ENCODE results near the gene CEP112. TPM values are rescaled to one million over a fixed set of nuclear protein-coding genes. Genes with fewer than 3 reads are reported as not detected.
A peak's percentile ranks its signal among the peaks of the same experiment; 100 is the strongest.

The CEP112 gene
- total RNA-seq, 8 experiments from 2014 or later = 4.1 to 15.7 (median 7.9) TPM

DNA sequence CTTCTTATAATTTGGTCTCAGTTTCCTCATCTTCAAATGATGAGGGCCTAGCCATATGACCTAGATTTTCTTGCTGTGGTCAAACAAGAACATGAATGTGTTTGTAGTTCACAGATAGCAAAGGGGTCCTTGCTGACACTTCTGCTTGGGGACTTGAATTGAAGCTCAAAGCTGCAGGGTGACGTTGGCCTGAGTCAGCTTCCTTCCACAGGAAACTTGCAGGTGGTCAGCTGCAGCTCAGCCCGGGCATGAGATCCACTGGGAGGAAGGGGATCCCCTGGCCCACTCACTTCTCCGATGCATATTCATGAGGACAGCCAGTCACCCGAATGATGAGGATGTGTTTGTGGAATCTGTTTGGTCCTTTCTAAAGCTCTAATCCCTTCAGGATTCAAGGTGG, 587.9 kb downstream of the CEP112 start:
- no peak for ATAC-seq (replicated peaks in 6 of 8)
- Histone ChIP-seq H3K4me1 (replicated peaks in 1 of 2) (no peaks in the 10 kb centered on the region), H3K4me3 (no peak overlapping the region), H3K27ac (no peak overlapping the region)
- 0 to 100% (median 76%) methylated on average over 1 to 4 of the region's 4 CpGs; no CpG with 5 or more reads in 4 of the 10 experiments for WGBS, 10 experiments
- in situ Hi-C loops (cut with MboI; ENCODE audit: low pct_unique_long_range_greater_than_20kb in 2 of 9, low sequenced_read_pairs in 9 of 9, unreplicated experiment in 9 of 9) = no loop called here

- Histone ChIP-seq H3K4me3 (no peak overlapping the region), H3K4me1 (replicated peaks in 1 of 2) (no peaks in the 10 kb centered on the region), H3K27ac (no peak overlapping the region)
- WGBS, 10 experiments = 17 to 100% (median 80%) methylated on average over 1 to 2 of the region's 2 CpGs; no CpG with 5 or more reads in 3 of the 10 experiments
- ATAC-seq (replicated peaks in 6 of 8) = no peak
- in situ Hi-C loops (cut with MboI; ENCODE audit: low pct_unique_long_range_greater_than_20kb in 2 of 9, low sequenced_read_pairs in 9 of 9, unreplicated experiment in 9 of 9) = no loop called here
These were observed 590.1 kb downstream of the CEP112 start for GRCh38 chr17:65601881-65602280.

GRCh38 chr17:65601145-65601544, 590.8 kb downstream of the CEP112 start:
- H3K27ac ChIP-seq = no peak overlapping the region
- no peak overlapping the region for H3K4me3 ChIP-seq
- peak in 1 of 8 experiments; percentile 73 for ATAC-seq (replicated peaks in 6 of 8)
- in situ Hi-C loops (cut with MboI; ENCODE audit: low pct_unique_long_range_greater_than_20kb in 2 of 9, low sequenced_read_pairs in 9 of 9, unreplicated experiment in 9 of 9) = no loop called here
- no peaks in the 10 kb centered on the region for H3K4me1 ChIP-seq (replicated peaks in 1 of 2)
- WGBS, 10 experiments = 40 to 100% (median 57%) methylated on average over 1 of the region's 1 CpG; no CpG with 5 or more reads in 5 of the 10 experiments

GRCh38 chr17:65600518-65600917, 591.4 kb downstream of the CEP112 start:
- H3K4me3 ChIP-seq = no peak overlapping the region
- no peaks in the 10 kb centered on the region for H3K4me1 ChIP-seq (replicated peaks in 1 of 2)
- no peak for ATAC-seq (replicated peaks in 6 of 8)
- WGBS, 10 experiments = 14 to 88% (median 41%) methylated on average over 1 of the region's 1 CpG; no CpG with 5 or more reads in 4 of the 10 experiments
- in situ Hi-C loops (cut with MboI; ENCODE audit: low pct_unique_long_range_greater_than_20kb in 2 of 9, low sequenced_read_pairs in 9 of 9, unreplicated experiment in 9 of 9) = no loop called here
- no peak overlapping the region for H3K27ac ChIP-seq

DNA sequence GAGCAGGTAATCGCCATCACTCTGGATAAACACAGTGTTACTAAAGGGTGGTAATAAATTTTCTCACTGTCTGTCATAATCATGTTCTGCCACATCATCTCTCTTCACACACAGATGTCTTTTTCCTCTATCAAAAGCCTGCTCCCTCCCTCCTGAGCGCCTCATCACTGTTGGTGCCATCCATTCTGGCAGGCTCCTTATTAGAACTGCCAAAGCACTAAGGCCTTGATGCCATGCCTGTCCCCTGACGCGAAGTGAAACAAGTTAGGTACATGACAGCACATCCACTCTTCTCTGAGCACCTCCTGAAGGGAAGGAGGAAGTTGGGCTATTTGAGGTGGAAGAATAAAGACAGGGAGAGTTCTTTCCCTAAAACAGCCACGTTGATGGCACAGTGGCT, 592.3 kb downstream of the CEP112 start:
- no peak overlapping the region for H3K27ac ChIP-seq
- peaks cover 2% of the 10 kb centered on the region in 2 donors for H3K4me1 ChIP-seq (replicated peaks in 1 of 2)
- WGBS, 10 experiments = 33 to 100% (median 73%) methylated on average over 1 to 4 of the region's 5 CpGs
- ATAC-seq (replicated peaks in 6 of 8) = no peak
- H3K4me3 ChIP-seq = no peak overlapping the region
- in situ Hi-C loops (cut with MboI; ENCODE audit: low pct_unique_long_range_greater_than_20kb in 2 of 9, low sequenced_read_pairs in 9 of 9, unreplicated experiment in 9 of 9) = no loop called here

DNA sequence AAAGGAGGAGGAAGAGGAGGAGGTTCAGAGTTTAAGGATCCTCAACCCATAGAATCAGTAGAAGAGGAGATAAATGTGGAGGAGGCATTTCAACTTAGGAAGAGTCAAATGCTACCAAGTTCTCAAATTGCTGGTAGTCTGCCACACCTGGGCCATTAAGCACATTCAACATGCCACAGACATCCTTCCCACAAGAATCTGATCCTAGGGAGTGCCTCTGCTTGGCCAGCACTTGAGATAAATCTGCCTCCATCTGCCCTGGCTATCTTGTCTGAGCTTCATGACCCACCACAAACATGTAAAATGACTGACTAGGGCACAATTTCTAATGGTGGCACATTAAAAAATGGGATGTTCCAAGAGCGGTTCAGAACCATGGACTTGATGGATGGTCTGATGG, 593.2 kb downstream of the CEP112 start:
- Histone ChIP-seq H3K27ac (no peak overlapping the region), H3K4me3 (no peak overlapping the region), H3K4me1 (replicated peaks in 1 of 2) (peaks cover 9 to 11% of the 10 kb centered on the region in 2 donors)
- ATAC-seq (replicated peaks in 6 of 8) = no peak
- in situ Hi-C loops (cut with MboI; ENCODE audit: low pct_unique_long_range_greater_than_20kb in 2 of 9, low sequenced_read_pairs in 9 of 9, unreplicated experiment in 9 of 9) = no loop called here
- WGBS, 10 experiments = 100% methylated on average over 1 of the region's 1 CpG; no CpG with 5 or more reads in 6 of the 10 experiments

DNA sequence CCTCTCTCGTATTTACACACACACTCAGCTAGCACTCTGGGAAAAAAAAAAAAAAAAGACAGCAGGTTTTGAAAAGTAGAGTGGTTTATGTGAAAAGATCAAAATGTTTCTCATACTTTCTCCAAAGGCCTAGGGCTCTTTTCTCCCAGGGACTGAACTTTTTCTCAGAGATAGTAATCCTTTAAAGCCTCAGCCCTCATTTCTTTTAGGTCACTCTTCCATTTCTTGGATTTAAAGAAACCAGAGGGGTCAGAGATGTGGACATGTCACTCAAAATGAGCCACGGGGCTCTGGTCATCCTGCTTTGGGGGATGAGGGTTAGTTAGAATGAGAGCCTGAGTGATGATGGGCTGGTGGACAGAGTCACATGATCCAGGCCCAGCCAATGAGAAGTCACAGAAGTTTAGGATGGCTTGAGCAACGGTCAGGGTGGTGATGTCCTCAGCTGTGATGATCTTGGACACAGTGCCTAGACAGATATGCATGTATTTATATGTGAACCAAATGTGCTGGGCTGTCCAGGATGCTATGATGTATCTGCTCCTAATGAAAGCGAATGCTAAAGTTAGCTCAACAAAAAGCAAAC, 596.8 kb downstream of the CEP112 start:
- in situ Hi-C loops (cut with MboI; ENCODE audit: low pct_unique_long_range_greater_than_20kb in 2 of 9, low sequenced_read_pairs in 9 of 9, unreplicated experiment in 9 of 9) = no loop called here
- WGBS, 10 experiments = 0 to 88% (median 80%) methylated on average over 1 to 4 of the region's 4 CpGs; no CpG with 5 or more reads in 3 of the 10 experiments
- no peak overlapping the region for H3K4me3 ChIP-seq
- no peak overlapping the region for H3K27ac ChIP-seq
- H3K4me1 ChIP-seq (replicated peaks in 1 of 2) = peaks cover 9 to 11% of the 10 kb centered on the region in 2 donors
- peak in 3 of 8 experiments; percentile 17 to 55 (median 51) for ATAC-seq (replicated peaks in 6 of 8)

- Histone ChIP-seq H3K4me1 (replicated peaks in 1 of 2) (peaks cover 9 to 11% of the 10 kb centered on the region in 2 donors), H3K27ac (no peak overlapping the region), H3K4me3 (no peak overlapping the region)
- 0 to 52% (median 32%) methylated on average over 3 to 16 of the region's 18 CpGs for WGBS, 10 experiments
- peak; percentile 37 to 78 (median 52) for ATAC-seq (replicated peaks in 6 of 8)
- in situ Hi-C loops (cut with MboI; ENCODE audit: low pct_unique_long_range_greater_than_20kb in 2 of 9, low sequenced_read_pairs in 9 of 9, unreplicated experiment in 9 of 9) = no loop called here
These were observed 597.8 kb downstream of the CEP112 start for GRCh38 chr17:65593855-65594845.

- H3K27ac ChIP-seq = no peak overlapping the region
- H3K4me1 ChIP-seq (replicated peaks in 1 of 2) = peaks cover 9 to 12% of the 10 kb centered on the region in 2 donors
- no peak for ATAC-seq (replicated peaks in 6 of 8)
- no peak overlapping the region for H3K4me3 ChIP-seq
- in situ Hi-C loops (cut with MboI; ENCODE audit: low pct_unique_long_range_greater_than_20kb in 2 of 9, low sequenced_read_pairs in 9 of 9, unreplicated experiment in 9 of 9) = no loop called here
- WGBS, 10 experiments = 20 to 89% (median 64%) methylated on average over 1 to 10 of the region's 19 CpGs; no CpG with 5 or more reads in 1 of the 10 experiments
These were observed 598.7 kb downstream of the CEP112 start for GRCh38 chr17:65593092-65593854.

- in situ Hi-C loops (cut with MboI; ENCODE audit: low pct_unique_long_range_greater_than_20kb in 2 of 9, low sequenced_read_pairs in 9 of 9, unreplicated experiment in 9 of 9) = no loop called here
- no peak overlapping the region for H3K27ac ChIP-seq
- H3K4me3 ChIP-seq = no peak overlapping the region
- peaks cover 9 to 17% of the 10 kb centered on the region in 2 donors for H3K4me1 ChIP-seq (replicated peaks in 1 of 2)
- peak in 1 of 8 experiments; percentile 74 for ATAC-seq (replicated peaks in 6 of 8)
- WGBS, 10 experiments = 0 to 100% (median 86%) methylated on average over 1 to 3 of the region's 7 CpGs; no CpG with 5 or more reads in 5 of the 10 experiments
These were observed 599.6 kb downstream of the CEP112 start for GRCh38 chr17:65592125-65592965.

DNA sequence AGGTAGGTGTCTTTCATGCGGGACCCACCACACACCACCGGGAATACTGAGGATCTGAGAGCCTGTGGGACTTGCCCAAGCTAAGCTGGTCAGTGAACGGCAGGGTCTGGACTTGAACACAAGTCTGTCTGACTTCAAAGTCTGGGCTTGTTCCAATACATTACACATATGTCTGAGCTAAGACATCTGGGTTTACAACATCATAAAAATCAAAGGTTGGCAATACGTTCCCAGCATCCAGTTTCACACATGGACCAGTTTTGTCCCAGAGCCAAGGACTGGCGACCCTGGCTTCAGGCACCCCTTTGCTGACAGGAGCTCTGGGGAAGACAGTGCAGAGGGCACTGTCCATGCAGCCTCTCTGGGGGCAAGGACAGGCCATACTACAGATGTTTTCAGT, 602.6 kb downstream of the CEP112 start:
- Histone ChIP-seq H3K27ac (no peak overlapping the region), H3K4me1 (replicated peaks in 1 of 2) (peaks cover 3 to 12% of the 10 kb centered on the region in 2 donors), H3K4me3 (no peak overlapping the region)
- in situ Hi-C loops (cut with MboI; ENCODE audit: low pct_unique_long_range_greater_than_20kb in 2 of 9, low sequenced_read_pairs in 9 of 9, unreplicated experiment in 9 of 9) = no loop called here
- WGBS, 10 experiments = 60 to 100% (median 92%) methylated on average over 1 to 4 of the region's 5 CpGs; no CpG with 5 or more reads in 7 of the 10 experiments
- ATAC-seq (replicated peaks in 6 of 8) = no peak

Data from motor neuron (in vitro differentiated cells).